Measurements from ENCODE around the gene ELOA. TPM values are rescaled to one million over a fixed set of nuclear protein-coding genes. Genes with fewer than 3 reads are reported as not detected.

ELOA gene
- total and polyA plus RNA-seq, 2 of the 13 experiments (the other 11 are each of a cell fraction or from before 2014, with no cell fraction given) = 14.2 to 28.5 TPM

DNA sequence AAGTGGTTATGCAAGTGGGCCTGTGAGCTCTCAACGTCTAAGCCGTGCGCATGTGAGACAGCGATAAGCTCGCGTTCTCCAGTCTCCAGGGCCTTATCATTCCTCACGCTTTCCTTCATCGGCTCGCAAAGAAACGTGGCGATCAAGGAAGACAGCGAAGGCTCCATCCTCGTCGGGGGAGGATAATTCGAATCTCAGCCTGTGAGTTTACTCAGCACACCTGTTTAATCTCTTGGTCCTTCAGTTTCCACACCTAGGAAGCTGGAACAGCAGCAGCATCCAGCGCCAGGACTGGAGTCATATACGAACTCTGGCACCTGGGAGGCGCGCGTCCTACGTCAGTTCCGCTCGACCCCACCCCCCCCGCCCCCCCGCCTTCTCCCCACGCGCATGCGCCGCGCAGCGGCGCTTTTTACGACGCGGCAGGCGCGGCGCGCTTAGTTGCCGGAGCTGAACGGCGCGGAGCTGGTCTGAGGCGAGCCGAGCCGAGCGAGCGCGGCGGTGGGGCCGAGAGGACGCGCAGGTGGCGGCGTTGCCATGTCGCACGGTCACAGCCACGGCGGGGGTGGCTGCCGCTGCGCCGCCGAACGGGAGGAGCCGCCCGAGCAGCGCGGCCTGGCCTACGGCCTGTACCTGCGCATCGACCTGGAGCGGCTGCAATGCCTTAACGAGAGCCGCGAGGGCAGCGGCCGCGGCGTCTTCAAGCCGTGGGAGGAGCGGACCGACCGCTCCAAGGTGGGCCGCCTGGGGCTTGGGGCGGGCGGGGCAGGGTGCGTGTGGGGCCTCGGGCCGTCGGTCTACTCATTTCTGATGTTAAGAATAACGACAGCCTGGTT lies 34.9 kb downstream of the ELOA start, which contains the start of gene PITHD1 (continued):
- TF ChIP-seq GATA4 (IDR thresholded peaks at IDR 0.05; ENCODE audit: borderline replicate concordance, low read depth) = peak; percentile 70; the same call in 1 of the 2 replicates
- no peak for TF ChIP-seq TCF7 (IDR thresholded peaks at IDR 0.05; ENCODE audit: low read depth)
- TF ChIP-seq TRIM22 (IDR thresholded peaks at IDR 0.05) = no peak
- TF ChIP-seq PHF21A (CRISPR knock-in tag; IDR thresholded peaks at IDR 0.05) = no peak
- no peak for TF ChIP-seq FOXC1 (CRISPR knock-in tag; IDR thresholded peaks at IDR 0.05; ENCODE audit: borderline replicate concordance)
- no peak for TF ChIP-seq ZNF256 (CRISPR knock-in tag; conservative IDR thresholded peaks at IDR 0.05)
- TF ChIP-seq PBX2 (CRISPR knock-in tag; IDR thresholded peaks at IDR 0.05) = no peak
- no peak for TF ChIP-seq ZNF24 (IDR thresholded peaks at IDR 0.05)
- TF ChIP-seq IRF1 (CRISPR knock-in tag; IDR thresholded peaks at IDR 0.05; ENCODE audit: low read depth) = peak; percentile 48; the same call in 1 of the 2 replicates
- TF ChIP-seq CAMTA2 (CRISPR knock-in tag; IDR thresholded peaks at IDR 0.05; ENCODE audit: borderline replicate concordance) = 0 out of 2 replicates have a peak, but pooled peaks have one; percentile 19
- no peak for TF ChIP-seq TEAD2 (CRISPR knock-in tag; IDR thresholded peaks at IDR 0.05)
- TF ChIP-seq ARID5B (CRISPR knock-in tag; IDR thresholded peaks at IDR 0.05) = no peak
- TF ChIP-seq MEIS2 (CRISPR knock-in tag; IDR thresholded peaks at IDR 0.05) = peak; percentile 86
- peak; percentile 45; the same call in 1 of the 2 replicates for TF ChIP-seq ZBTB25 (CRISPR knock-in tag; IDR thresholded peaks at IDR 0.05)
- TF ChIP-seq BCLAF1 (IDR thresholded peaks at IDR 0.05) = no peak
- no peak for TF ChIP-seq ZNF33A (CRISPR knock-in tag; IDR thresholded peaks at IDR 0.05; ENCODE audit: borderline replicate concordance)
- TF ChIP-seq HMG20B (CRISPR knock-in tag; conservative IDR thresholded peaks at IDR 0.05) = no peak
- no peak for TF ChIP-seq ARNT (IDR thresholded peaks at IDR 0.05)
